Kidney (tissue), 14 donors: Measurements from ENCODE around the gene ARMC12. TPM values are rescaled to one million over a fixed set of nuclear protein-coding genes. Genes with fewer than 3 reads are reported as not detected.

Experiments used
- DNase-seq, 5 donors: peaks; one replicate each; pipeline ENCODE4 v3.0.0-alpha.2; 2013 to 2020
- FAIRE-seq: peaks from 2 replicates; lab custom pipeline; 2012; peaks lifted over from hg19 to GRCh38; lab: Jason Lieb, UNC
- H3K27ac ChIP-seq, 2 donors: one replicate each; pipeline ENCODE4 v1.7.0; 2013; ENCODE audit warnings: low read depth in 2 of 2, low read length in 2 of 2, inconsistent platforms in 1 of 2
- H3K27me3 ChIP-seq: one replicate; pipeline ENCODE4 v1.7.1; 2013; ENCODE audit warnings: low read length, inconsistent platforms; ENCODE audit not compliant: control insufficient read depth, insufficient read depth
- H3K36me3 ChIP-seq, 3 donors: one replicate each; pipeline versions ENCODE4 v1.7.0 to v1.7.1; 2013; ENCODE audit warnings: low read length in 3 of 3, control low read depth in 1 of 3, inconsistent platforms in 1 of 3; ENCODE audit not compliant: insufficient read depth in 3 of 3, control insufficient read depth in 2 of 3
- H3K4me1 ChIP-seq, 3 donors: one replicate each; pipeline versions ENCODE4 v1.7.0 to v1.7.1; 2013; ENCODE audit warnings: low read length in 3 of 3, inconsistent platforms in 1 of 3, low read depth in 1 of 3; ENCODE audit not compliant: control insufficient read depth in 2 of 3, insufficient read depth in 2 of 3
- H3K4me3 ChIP-seq, 3 donors: one replicate each; pipeline versions ENCODE4 v1.7.0 to v1.8.1; 2013; ENCODE audit warnings: low read length in 3 of 3, control low read depth in 1 of 3, inconsistent platforms in 1 of 3
- H3K9ac ChIP-seq, 3 donors: one replicate each; pipeline versions ENCODE4 v1.7.0 to v1.7.1; 2013; ENCODE audit warnings: low read length in 3 of 3, control low read depth in 1 of 3, inconsistent platforms in 1 of 3
- H3K9me3 ChIP-seq, 3 donors: one replicate each; pipeline versions ENCODE4 v1.7.0 to v1.7.1; 2013; ENCODE audit warnings: low read length in 3 of 3, control low read depth in 1 of 3, inconsistent platforms in 1 of 3; ENCODE audit not compliant: control insufficient read depth in 2 of 3, insufficient read depth in 1 of 3
- CTCF ChIP-seq: IDR thresholded peaks from 3 replicates; pipeline ENCODE4 v1.5.1; 2012; ENCODE audit warnings: mild to moderate bottlenecking, moderate library complexity, borderline replicate concordance; ENCODE audit not compliant: insufficient read depth; ENCODE audit errors: extremely low read depth
- intact Hi-C: fragments of 100-400 bp; cut with DNase I; formaldehyde crosslinking; loops from one replicate; pipeline ENCODE4 v1.11.1; 2022
- polyA plus RNA-seq: library from polyadenylated mRNA; stranded (reverse); fragments of 350-450 nt; fragmentation: Illumina TruSeq; extraction: RNeasy Lipid Tissue Mini Kit (QIAGEN cat#74804); gene quantifications from one replicate; pipeline ENCODE4 v1.2.3, GENCODE V29; 2014; ENCODE audit warnings: low read depth, low replicate concordance; ENCODE audit not compliant: insufficient read depth
- total RNA-seq: library from RNA; stranded (reverse); fragmentation: NEBNext Ultra II Directional; extraction: Animal tissue kit (Norgen Biotek cat#: 25700); gene quantifications from one replicate; pipeline ENCODE4 v1.2.1, GENCODE V29; 2021
- donor health status: control.
- donor health status: control.
- donor health status: control.
- donor health status: control.
- donor health status: control.
- donor health status: DM: yes; HTN: yes; CAD: no.
- donor health status: Normal renal cell carcinoma (clear cell type).

ARMC12 gene
- total and polyA plus RNA-seq, 2 donors from 2014 or later, result 0.47 to 0.69 TPM

- Histone ChIP-seq H3K4me1 (peaks cover 3 to 28% (median 20%) of the 10 kb centered on the region in 3 donors), H3K27me3 (no peaks in the 10 kb centered on the region), H3K4me3 (no peak overlapping the region), H3K9ac (no peak overlapping the region), H3K9me3 (no peaks in the 10 kb centered on the region), H3K27ac (no peak overlapping the region), H3K36me3 (no peaks in the 10 kb centered on the region)
- no peak for TF ChIP-seq CTCF
- intact Hi-C loops, result loop anchor here (5.0 kb wide), 2 partner anchors 153 to 213 kb away; no protein-coding TSS in a partner anchor
- DNase-seq, result no peak
- no peak for FAIRE-seq
Observed at GRCh38 chr6:35735452-35735851, 1.4 kb upstream of the ARMC12 start.

GRCh38 chr6:35736253-35736894 lies 458 bp upstream of the ARMC12 start:
- no peaks in the 10 kb centered on the region for H3K27me3 ChIP-seq
- H3K9ac ChIP-seq, result no peak overlapping the region
- TF ChIP-seq CTCF, result peak; percentile 89
- FAIRE-seq (no peak), DNase-seq (peak; percentile 81 to 87 (median 85))
- H3K36me3 ChIP-seq, result no peaks in the 10 kb centered on the region
- intact Hi-C loops, result loop anchor here (5.0 kb wide), 2 partner anchors 154 to 214 kb away; no protein-coding TSS in a partner anchor
- no peak overlapping the region for H3K4me3 ChIP-seq
- H3K27ac ChIP-seq, result no peak overlapping the region
- peaks cover 3 to 24% (median 18%) of the 10 kb centered on the region in 3 donors for H3K4me1 ChIP-seq
- no peaks in the 10 kb centered on the region for H3K9me3 ChIP-seq

- DNase-seq (peak in 2 of 5 donors; percentile 79 to 88), FAIRE-seq (no peak)
- H3K4me1 ChIP-seq, result peaks cover 3 to 18% (median 13%) of the 10 kb centered on the region in 3 donors
- no peak overlapping the region for H3K4me3 ChIP-seq
- H3K9me3 ChIP-seq, result no peaks in the 10 kb centered on the region
- peak; percentile 91 for TF ChIP-seq CTCF
- intact Hi-C loops, result loop anchor here (5.0 kb wide), 2 partner anchors 155 to 215 kb away; no protein-coding TSS in a partner anchor
- peak overlapping the region in 1 of 3 donors; percentile 67 for H3K9ac ChIP-seq
- no peaks in the 10 kb centered on the region for H3K27me3 ChIP-seq
- H3K27ac ChIP-seq, result no peak overlapping the region
- no peaks in the 10 kb centered on the region for H3K36me3 ChIP-seq
Observed at GRCh38 chr6:35737413-35738211, 780 bp downstream of the ARMC12 start.
